IMR-90 (cell line): ENCODE data around the gene INF2. TPM values are rescaled to one million over a fixed set of nuclear protein-coding genes. Genes with fewer than 3 reads are reported as not detected.
A peak's percentile ranks its signal among the peaks of the same experiment; 100 is the strongest.

Source experiments
- CTCF ChIP-seq: conservative IDR thresholded peaks from 2 replicates; pipeline ENCODE4 v1.5.1; 2012; ENCODE audit warnings: mild to moderate bottlenecking, low read depth, low read length, improper control_type of control experiment
- NFE2L2 ChIP-seq: fragments of 150-350 bp; IDR thresholded peaks from 2 replicates; pipeline ENCODE4 v1.6.1; 2016; ENCODE audit warnings: low read depth, mild to moderate bottlenecking, low read length
- polyA plus RNA-seq, 3 experiments: library from polyadenylated mRNA; depleted of rRNA; stranded (reverse); fragments of >200 nt; gene quantifications; 2 replicates each; pipeline ENCODE4 v1.2.3, GENCODE V29; 2012; ENCODE audit warnings: low replicate concordance in 1 of 3
- total RNA-seq: library from RNA; depleted of rRNA; stranded (reverse); fragments of >200 nt; gene quantifications from 2 replicates; pipeline ENCODE4 v1.2.3, GENCODE V29; 2012

The INF2 gene
- total and polyA plus RNA-seq, 2 of the 4 experiments (the other 2 are of a cell fraction), result 16.8 to 62.1 TPM

GRCh38 chr14:104677512-104678332 is 11.7 kb upstream of the INF2 start (continued):
- TF ChIP-seq CTCF (no peak), NFE2L2 (peak; percentile 92)
